Cardiac fibroblast (primary cell): ENCODE measurements around the gene AP3B2.

Source experiments
- DNase-seq, 2 donors: peaks; one replicate each; pipeline versions ENCODE4 v3.0.0 to v3.0.0-alpha.2; 2010; ENCODE audit warnings: low read depth in 2 of 2
- H3K4me3 ChIP-seq, 2 donors: replicated peaks in 1 of 2; 1 replicate in 1 of 2; 2 replicates in 1 of 2; pipeline ENCODE4 v1.5.1; 2011; ENCODE audit warnings: low read depth in 2 of 2, low read length in 2 of 2, mild to moderate bottlenecking in 2 of 2, moderate library complexity in 1 of 2
- CTCF ChIP-seq: IDR thresholded peaks from one replicate; pipeline ENCODE4 v1.5.1; 2011; ENCODE audit warnings: low read depth, mild to moderate bottlenecking, low read length, inconsistent platforms

AP3B2 gene

DNA sequence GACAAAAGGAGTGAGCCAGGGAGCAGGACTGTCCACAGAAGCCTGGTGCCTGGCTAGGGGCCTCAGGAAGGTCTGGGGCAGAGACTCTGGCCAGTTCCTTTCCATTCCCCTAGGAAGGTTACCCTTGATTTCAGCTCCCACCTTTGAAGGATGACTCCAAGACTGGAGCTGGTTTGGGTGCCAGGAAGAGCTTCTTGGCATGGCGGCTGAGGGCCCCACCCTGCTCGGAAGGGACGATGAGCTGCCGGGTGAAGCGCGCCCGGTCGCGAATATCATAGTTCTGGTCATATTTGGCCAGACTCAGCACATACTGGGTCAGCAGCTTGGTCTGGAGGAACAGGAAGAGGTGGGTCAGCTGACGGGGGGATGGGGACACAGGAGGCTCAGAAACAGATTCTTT is 43.1 kb downstream of the AP3B2 start:
- no peak overlapping the region for H3K4me3 ChIP-seq
- DNase-seq, result no peak
- TF ChIP-seq CTCF, result no peak

DNA sequence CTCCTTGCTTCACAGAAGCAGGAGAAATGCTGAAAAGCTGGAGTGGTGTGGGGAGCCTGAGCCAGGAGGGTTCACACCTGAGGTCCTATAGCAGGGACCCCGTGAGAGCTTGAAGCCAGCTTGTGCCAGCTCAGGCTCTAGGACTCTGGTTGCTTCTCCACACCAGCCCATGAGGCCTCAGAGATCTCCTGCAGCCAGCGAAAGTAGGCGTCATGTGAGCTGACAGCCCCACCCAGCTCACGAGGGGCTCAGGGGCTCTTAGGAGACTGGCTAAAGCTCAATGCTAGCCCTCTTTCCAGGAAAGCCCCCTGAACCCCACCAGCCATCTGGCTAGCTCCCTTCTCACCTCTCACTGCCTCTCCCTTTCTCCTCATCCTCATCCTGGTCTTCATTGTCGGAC is 45.7 kb downstream of the AP3B2 start:
- DNase-seq, result no peak
- no peak overlapping the region for H3K4me3 ChIP-seq
- no peak for TF ChIP-seq CTCF

GRCh38 chr15:82663186-82663600 is 46.5 kb downstream of the AP3B2 start:
- DNase-seq, result peak; percentile 24 to 50

DNA sequence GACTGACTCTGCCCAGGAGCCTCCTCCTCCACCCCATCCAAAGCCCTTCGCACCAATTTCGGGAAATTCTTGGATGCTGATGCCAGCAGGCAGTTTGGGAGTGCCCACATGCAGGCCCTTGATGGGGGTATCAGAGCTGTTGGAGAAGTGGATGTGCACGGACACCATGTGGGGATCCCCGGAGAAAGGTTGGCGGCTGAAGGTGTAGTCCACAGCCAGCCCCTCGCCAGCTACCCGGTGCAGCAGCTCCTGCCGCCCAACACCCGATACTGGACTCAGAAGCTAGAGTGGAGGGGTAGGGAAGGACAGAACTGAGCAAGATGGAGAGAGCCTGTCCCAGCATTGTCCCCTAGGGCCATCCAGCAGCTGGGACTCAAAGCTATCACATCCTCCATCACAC is 47.0 kb downstream of the AP3B2 start:
- no peak for DNase-seq
- no peak for TF ChIP-seq CTCF
- no peak overlapping the region for H3K4me3 ChIP-seq

More at GRCh38 chr15:82663186-82663600, 46.5 kb downstream of the AP3B2 start:
- no peak overlapping the region for H3K4me3 ChIP-seq
- no peak for TF ChIP-seq CTCF

- DNase-seq, result no peak
- no peak for TF ChIP-seq CTCF
- no peak overlapping the region for H3K4me3 ChIP-seq
Observed at GRCh38 chr15:82660378-82660777, 49.3 kb downstream of the AP3B2 start.

- H3K4me3 ChIP-seq, result no peak overlapping the region
- DNase-seq, result no peak
- TF ChIP-seq CTCF, result no peak
Observed at GRCh38 chr15:82656641-82657266, 52.9 kb downstream of the AP3B2 start.

GRCh38 chr15:82655606-82656005 is 54.1 kb downstream of the AP3B2 start:
- no peak for TF ChIP-seq CTCF
- no peak overlapping the region for H3K4me3 ChIP-seq
- DNase-seq, result no peak
